ENCODE results near the gene LRPPRC.

Gene LRPPRC

DNA sequence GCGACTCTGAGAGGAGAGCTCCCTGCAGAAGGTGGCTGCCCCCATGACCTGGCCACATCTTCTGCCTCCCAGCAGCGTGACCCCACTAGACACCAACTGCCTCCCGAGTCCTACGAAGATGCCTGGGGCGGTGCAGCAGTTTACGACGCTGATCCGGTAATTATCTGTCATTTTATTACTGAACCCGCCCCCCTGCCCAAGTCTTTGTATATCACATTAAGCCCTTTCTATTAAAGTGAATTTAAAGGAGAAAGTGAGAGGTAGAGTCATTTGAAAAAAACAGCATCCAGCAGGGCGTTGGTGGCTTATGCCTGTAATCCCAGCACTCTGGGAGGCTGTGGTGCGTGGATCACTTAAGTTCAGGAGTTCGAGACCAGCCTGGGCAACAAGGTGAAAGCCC, 123.6 kb downstream of the LRPPRC start:
- Histone ChIP-seq H3K4me1 (ENCODE audit: control insufficient read depth, insufficient read depth, low read length) (peaks cover 3% of the 10 kb centered on the region), H3K4me3 (ENCODE audit: low read length in 2 of 2) (no peak overlapping the region), H3K9ac (ENCODE audit: low read length in 2 of 2) (no peak overlapping the region), H3K27me3 (ENCODE audit: control insufficient read depth in 1 of 2, insufficient read depth in 2 of 2, low read length in 2 of 2) (peaks cover 4 to 12% of the 10 kb centered on the region in 2 donors), H3K27ac (ENCODE audit: low read length) (no peak overlapping the region), H3K36me3 (ENCODE audit: control insufficient read depth in 2 of 2, insufficient read depth in 2 of 2, low read length in 2 of 2) (no peaks in the 10 kb centered on the region), H3K9me3 (ENCODE audit: control insufficient read depth in 2 of 2, low read length in 2 of 2) (no peaks in the 10 kb centered on the region)

DNA sequence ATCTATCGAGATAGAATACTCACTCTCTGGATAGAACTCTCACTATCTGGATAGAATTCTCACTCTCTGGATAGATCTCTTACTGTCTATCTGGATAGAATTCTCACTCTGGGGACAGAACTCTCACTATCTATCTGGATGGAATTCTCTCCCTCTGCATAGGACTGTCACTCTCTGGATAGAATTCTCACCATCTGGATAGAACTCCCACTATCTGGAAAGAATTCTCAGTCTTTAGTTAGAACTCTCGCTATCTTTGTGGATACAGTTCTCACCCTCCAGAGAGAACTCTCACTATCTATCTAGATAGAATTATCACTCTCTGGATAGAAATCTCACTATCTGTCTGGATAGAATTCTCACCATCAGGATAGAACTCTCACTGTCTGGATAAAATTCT, 140.5 kb downstream of the LRPPRC start:
- no peaks in the 10 kb centered on the region for H3K4me1 ChIP-seq (ENCODE audit: control insufficient read depth, insufficient read depth, low read length)
- H3K9ac ChIP-seq (ENCODE audit: low read length in 2 of 2): no peak overlapping the region
- H3K9me3 ChIP-seq (ENCODE audit: control insufficient read depth in 2 of 2, low read length in 2 of 2): no peaks in the 10 kb centered on the region
- peaks cover under 1 to 12% of the 10 kb centered on the region in 2 donors for H3K27me3 ChIP-seq (ENCODE audit: control insufficient read depth in 1 of 2, insufficient read depth in 2 of 2, low read length in 2 of 2)
- no peak overlapping the region for H3K27ac ChIP-seq (ENCODE audit: low read length)
- no peak overlapping the region for H3K4me3 ChIP-seq (ENCODE audit: low read length in 2 of 2)
- no peaks in the 10 kb centered on the region for H3K36me3 ChIP-seq (ENCODE audit: control insufficient read depth in 2 of 2, insufficient read depth in 2 of 2, low read length in 2 of 2)

- Histone ChIP-seq H3K9ac (ENCODE audit: low read length in 2 of 2) (no peak overlapping the region), H3K4me1 (ENCODE audit: control insufficient read depth, insufficient read depth, low read length) (no peaks in the 10 kb centered on the region), H3K27ac (ENCODE audit: low read length) (no peak overlapping the region), H3K9me3 (ENCODE audit: control insufficient read depth in 2 of 2, low read length in 2 of 2) (no peaks in the 10 kb centered on the region), H3K36me3 (ENCODE audit: control insufficient read depth in 2 of 2, insufficient read depth in 2 of 2, low read length in 2 of 2) (no peaks in the 10 kb centered on the region), H3K4me3 (ENCODE audit: low read length in 2 of 2) (no peak overlapping the region), H3K27me3 (ENCODE audit: control insufficient read depth in 1 of 2, insufficient read depth in 2 of 2, low read length in 2 of 2) (peaks cover 0 to 12% of the 10 kb centered on the region in 2 donors)
Observed at GRCh38 chr2:43854671-43855070, 141.1 kb downstream of the LRPPRC start.

GRCh38 chr2:43853141-43854081, 142.4 kb downstream of the LRPPRC start:
- peaks cover 0 to 12% of the 10 kb centered on the region in 2 donors for H3K27me3 ChIP-seq (ENCODE audit: control insufficient read depth in 1 of 2, insufficient read depth in 2 of 2, low read length in 2 of 2)

GRCh38 chr2:43852196-43852730, 143.5 kb downstream of the LRPPRC start:
- Histone ChIP-seq H3K9me3 (ENCODE audit: control insufficient read depth in 2 of 2, low read length in 2 of 2) (no peaks in the 10 kb centered on the region), H3K9ac (ENCODE audit: low read length in 2 of 2) (no peak overlapping the region), H3K27me3 (ENCODE audit: control insufficient read depth in 1 of 2, insufficient read depth in 2 of 2, low read length in 2 of 2) (peaks cover 0 to 12% of the 10 kb centered on the region in 2 donors), H3K4me3 (ENCODE audit: low read length in 2 of 2) (no peak overlapping the region), H3K4me1 (ENCODE audit: control insufficient read depth, insufficient read depth, low read length) (peaks cover 3% of the 10 kb centered on the region), H3K36me3 (ENCODE audit: control insufficient read depth in 2 of 2, insufficient read depth in 2 of 2, low read length in 2 of 2) (no peaks in the 10 kb centered on the region), H3K27ac (ENCODE audit: low read length) (no peak overlapping the region)

More at GRCh38 chr2:43853141-43854081, 142.4 kb downstream of the LRPPRC start:
- Histone ChIP-seq H3K4me1 (ENCODE audit: control insufficient read depth, insufficient read depth, low read length) (peaks cover under 1% of the 10 kb centered on the region), H3K27ac (ENCODE audit: low read length) (no peak overlapping the region), H3K9ac (ENCODE audit: low read length in 2 of 2) (no peak overlapping the region), H3K4me3 (ENCODE audit: low read length in 2 of 2) (no peak overlapping the region), H3K9me3 (ENCODE audit: control insufficient read depth in 2 of 2, low read length in 2 of 2) (no peaks in the 10 kb centered on the region), H3K36me3 (ENCODE audit: control insufficient read depth in 2 of 2, insufficient read depth in 2 of 2, low read length in 2 of 2) (no peaks in the 10 kb centered on the region)

DNA sequence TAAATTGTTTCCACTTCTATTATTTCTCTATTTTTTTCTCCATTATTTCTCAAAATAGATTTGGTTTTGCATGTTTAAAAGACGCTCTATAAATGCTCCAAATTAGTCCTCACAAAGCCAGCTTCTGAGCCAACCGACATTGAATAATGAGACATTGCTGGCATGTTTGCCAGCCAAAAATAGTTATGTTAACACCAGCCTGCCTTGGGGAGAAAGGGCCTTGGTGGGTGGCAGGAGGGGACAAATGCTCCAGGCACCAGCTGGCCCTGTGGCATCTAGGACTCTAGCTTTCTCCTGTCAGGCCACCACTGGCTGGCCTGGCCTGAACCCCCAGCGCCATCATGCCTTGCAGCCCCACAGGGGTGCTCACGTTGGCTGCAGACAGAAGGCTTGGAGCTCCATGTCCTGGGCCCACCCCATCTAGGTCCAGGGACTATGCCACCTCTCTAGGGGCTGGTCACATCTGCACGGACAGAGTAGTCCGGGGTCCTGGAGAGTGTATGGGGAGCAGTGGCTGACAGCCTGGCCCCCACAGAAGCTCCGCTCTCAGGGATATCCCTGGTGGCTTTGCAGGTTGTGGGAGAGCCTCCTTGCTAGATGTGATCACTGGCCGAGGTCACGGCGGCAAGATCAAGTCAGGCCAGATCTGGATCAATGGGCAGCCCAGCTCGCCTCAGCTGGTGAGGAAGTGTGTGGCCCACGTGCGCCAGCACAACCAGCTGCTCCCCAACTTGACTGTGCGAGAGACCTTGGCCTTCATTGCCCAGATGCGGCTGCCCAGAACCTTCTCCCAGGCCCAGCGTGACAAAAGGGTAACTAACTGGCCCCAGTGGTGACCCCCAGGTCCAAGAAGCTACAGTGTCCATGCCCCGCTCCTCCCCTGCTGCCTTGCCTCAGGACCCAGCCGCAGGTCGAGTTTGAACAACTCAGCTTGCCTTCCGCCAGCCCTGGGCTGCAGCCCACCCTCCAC, 144.5 kb downstream of the LRPPRC start:
- peaks cover 0 to 12% of the 10 kb centered on the region in 2 donors for H3K27me3 ChIP-seq (ENCODE audit: control insufficient read depth in 1 of 2, insufficient read depth in 2 of 2, low read length in 2 of 2)
- H3K36me3 ChIP-seq (ENCODE audit: control insufficient read depth in 2 of 2, insufficient read depth in 2 of 2, low read length in 2 of 2): no peaks in the 10 kb centered on the region
- no peak overlapping the region for H3K27ac ChIP-seq (ENCODE audit: low read length)
- no peak overlapping the region for H3K9ac ChIP-seq (ENCODE audit: low read length in 2 of 2)
- H3K9me3 ChIP-seq (ENCODE audit: control insufficient read depth in 2 of 2, low read length in 2 of 2): no peaks in the 10 kb centered on the region
- no peak overlapping the region for H3K4me3 ChIP-seq (ENCODE audit: low read length in 2 of 2)
- H3K4me1 ChIP-seq (ENCODE audit: control insufficient read depth, insufficient read depth, low read length): peaks cover 3% of the 10 kb centered on the region

DNA sequence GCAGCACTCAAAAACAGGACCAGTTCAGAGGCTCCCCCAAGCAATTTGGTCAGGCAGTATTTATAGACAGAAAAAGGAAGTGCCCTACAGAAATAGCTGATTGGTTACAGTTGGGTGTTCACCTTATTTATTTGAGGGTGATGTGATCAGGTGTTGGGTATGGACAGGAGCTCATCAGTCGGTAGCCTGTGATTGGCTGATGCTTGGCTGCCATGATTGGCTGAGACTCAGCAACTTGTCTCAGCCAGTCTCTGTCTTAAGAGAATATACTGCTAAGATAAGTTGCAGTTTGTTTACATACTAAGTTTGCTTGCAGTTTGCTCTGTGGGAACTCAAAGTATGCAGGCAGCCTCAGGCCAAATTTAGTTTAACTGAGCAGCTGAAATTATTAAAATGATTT, 147.6 kb downstream of the LRPPRC start:
- Histone ChIP-seq H3K4me3 (ENCODE audit: low read length in 2 of 2) (no peak overlapping the region), H3K4me1 (ENCODE audit: control insufficient read depth, insufficient read depth, low read length) (peaks cover 3% of the 10 kb centered on the region), H3K36me3 (ENCODE audit: control insufficient read depth in 2 of 2, insufficient read depth in 2 of 2, low read length in 2 of 2) (no peaks in the 10 kb centered on the region), H3K27me3 (ENCODE audit: control insufficient read depth in 1 of 2, insufficient read depth in 2 of 2, low read length in 2 of 2) (peaks cover 0 to 2% of the 10 kb centered on the region in 2 donors), H3K27ac (ENCODE audit: low read length) (no peak overlapping the region), H3K9ac (ENCODE audit: low read length in 2 of 2) (no peak overlapping the region), H3K9me3 (ENCODE audit: control insufficient read depth in 2 of 2, low read length in 2 of 2) (no peaks in the 10 kb centered on the region)

DNA sequence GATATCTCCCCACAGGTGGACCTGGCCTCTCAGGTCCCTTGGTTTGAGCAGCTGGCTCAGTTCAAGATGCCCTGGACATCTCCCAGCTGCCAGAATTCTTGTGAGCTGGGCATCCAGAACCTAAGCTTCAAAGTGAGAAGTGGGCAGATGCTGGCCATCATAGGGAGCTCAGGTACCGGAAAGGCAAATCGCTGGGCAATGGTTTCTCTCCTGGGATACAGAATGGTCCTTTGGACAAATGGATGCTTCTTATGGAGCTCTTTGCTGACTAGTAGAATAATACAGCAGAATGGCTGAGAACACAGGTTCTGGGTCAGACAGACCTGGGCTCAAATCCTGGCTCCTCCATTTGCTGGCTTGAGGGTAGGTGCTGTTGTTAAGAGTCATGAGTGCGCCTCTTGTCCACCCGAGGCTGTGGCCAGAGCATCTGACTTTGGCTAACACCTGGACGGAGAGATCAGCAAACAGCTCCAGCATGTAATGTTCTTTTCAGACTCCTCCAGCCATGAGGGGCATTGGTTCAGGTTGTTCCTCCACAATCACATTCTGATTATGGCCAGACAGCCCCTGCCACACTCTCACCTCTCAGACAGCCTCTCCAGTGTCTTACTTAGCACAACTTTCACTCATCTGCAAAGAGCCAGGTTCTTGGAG, 149.5 kb downstream of the LRPPRC start:
- H3K4me3 ChIP-seq (ENCODE audit: low read length in 2 of 2): no peak overlapping the region
- no peaks in the 10 kb centered on the region for H3K36me3 ChIP-seq (ENCODE audit: control insufficient read depth in 2 of 2, insufficient read depth in 2 of 2, low read length in 2 of 2)
- H3K27me3 ChIP-seq (ENCODE audit: control insufficient read depth in 1 of 2, insufficient read depth in 2 of 2, low read length in 2 of 2): no peaks in the 10 kb centered on the region
- H3K4me1 ChIP-seq (ENCODE audit: control insufficient read depth, insufficient read depth, low read length): peaks cover 3% of the 10 kb centered on the region
- H3K9me3 ChIP-seq (ENCODE audit: control insufficient read depth in 2 of 2, low read length in 2 of 2): no peaks in the 10 kb centered on the region
- no peak overlapping the region for H3K27ac ChIP-seq (ENCODE audit: low read length)
- no peak overlapping the region for H3K9ac ChIP-seq (ENCODE audit: low read length in 2 of 2)

DNA sequence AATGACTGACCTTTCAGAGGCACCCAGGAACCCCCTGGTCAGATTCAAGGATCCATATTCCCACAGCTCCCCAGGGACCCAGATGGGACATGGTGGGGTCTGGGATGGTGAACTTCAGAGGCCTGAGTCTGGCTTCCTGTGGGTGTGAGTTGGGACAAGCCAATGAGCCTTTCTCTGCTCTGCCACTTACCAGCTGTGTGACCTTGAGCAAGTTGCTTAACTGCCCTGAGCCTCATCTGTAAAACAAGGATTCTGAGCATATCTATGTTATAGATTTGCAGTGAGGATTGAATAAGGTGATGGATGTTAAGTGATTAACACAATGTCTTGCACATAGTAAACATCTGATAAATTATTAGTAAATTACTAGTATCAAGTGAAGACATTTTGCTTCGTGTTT, 150.6 kb downstream of the LRPPRC start:
- peaks cover 3% of the 10 kb centered on the region for H3K4me1 ChIP-seq (ENCODE audit: control insufficient read depth, insufficient read depth, low read length)
- H3K9me3 ChIP-seq (ENCODE audit: control insufficient read depth in 2 of 2, low read length in 2 of 2): no peaks in the 10 kb centered on the region
- peaks cover 0 to 2% of the 10 kb centered on the region in 2 donors for H3K27me3 ChIP-seq (ENCODE audit: control insufficient read depth in 1 of 2, insufficient read depth in 2 of 2, low read length in 2 of 2)
- H3K9ac ChIP-seq (ENCODE audit: low read length in 2 of 2): no peak overlapping the region
- no peaks in the 10 kb centered on the region for H3K36me3 ChIP-seq (ENCODE audit: control insufficient read depth in 2 of 2, insufficient read depth in 2 of 2, low read length in 2 of 2)
- no peak overlapping the region for H3K4me3 ChIP-seq (ENCODE audit: low read length in 2 of 2)
- H3K27ac ChIP-seq (ENCODE audit: low read length): no peak overlapping the region

DNA sequence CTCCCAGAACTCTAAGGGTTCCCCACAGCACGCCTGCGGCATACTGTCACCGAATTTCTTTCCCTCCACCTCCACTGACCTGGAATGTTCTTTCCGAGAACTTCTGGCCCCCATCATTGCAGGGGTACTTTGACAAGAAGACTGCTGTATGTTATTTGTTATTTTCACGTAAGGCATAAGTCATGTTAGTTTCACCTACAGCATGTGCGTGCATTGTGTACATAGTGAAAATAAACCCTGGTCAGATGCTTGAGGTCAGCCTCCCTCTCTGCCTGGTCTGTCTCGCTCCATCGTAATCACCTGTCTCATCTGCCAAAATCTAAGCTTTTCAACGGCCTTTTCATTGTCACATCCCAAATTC, 152.9 kb downstream of the LRPPRC start:
- Histone ChIP-seq H3K36me3 (ENCODE audit: control insufficient read depth in 2 of 2, insufficient read depth in 2 of 2, low read length in 2 of 2) (no peaks in the 10 kb centered on the region), H3K27me3 (ENCODE audit: control insufficient read depth in 1 of 2, insufficient read depth in 2 of 2, low read length in 2 of 2) (peaks cover 2 to 3% of the 10 kb centered on the region in 2 donors), H3K4me3 (ENCODE audit: low read length in 2 of 2) (no peak overlapping the region), H3K9me3 (ENCODE audit: control insufficient read depth in 2 of 2, low read length in 2 of 2) (no peaks in the 10 kb centered on the region), H3K27ac (ENCODE audit: low read length) (no peak overlapping the region), H3K9ac (ENCODE audit: low read length in 2 of 2) (no peak overlapping the region), H3K4me1 (ENCODE audit: control insufficient read depth, insufficient read depth, low read length) (no peaks in the 10 kb centered on the region)
